OCI-LY3 (cell line): ENCODE measurements around the gene SNX1.
A peak's percentile ranks its signal among the peaks of the same experiment; 100 is the strongest.

Experiments
- H2AFZ ChIP-seq: fragments of 200-600, 300-600 bp; shearing (Covaris generic); 2 replicates; pipeline ENCODE4 v1.6.0; 2014; ENCODE audit warnings: antibody characterized with exemption, low read depth, low read length
- H3K27ac ChIP-seq: fragments of 200-600, 300-600 bp; sonication (generic); 2 replicates; pipeline ENCODE4 v1.5.1; 2014; ENCODE audit warnings: mild to moderate bottlenecking, low read length, moderate library complexity, mixed read lengths
- H3K27me3 ChIP-seq: fragments of 200-600, 300-600 bp; sonication (generic); 2 replicates; pipeline ENCODE4 v1.6.1; 2014; ENCODE audit warnings: low read depth, low read length, mixed read lengths
- H3K36me3 ChIP-seq: fragments of 200-600, 300-600 bp; sonication (generic); replicated peaks from 2 replicates; pipeline ENCODE3; 2014; ENCODE audit warnings: low read depth, low read length, mixed read lengths
- H3K4me1 ChIP-seq: fragments of 300-600, 200-600 bp; sonication (generic); 2 replicates; pipeline ENCODE4 v1.6.1; 2014; ENCODE audit warnings: low read length, mixed read lengths
- H3K4me2 ChIP-seq: fragments of 200-600, 300-600 bp; sonication (generic); 2 replicates; pipeline ENCODE4 v1.6.1; 2014; ENCODE audit warnings: low read length, mixed read lengths
- H3K4me3 ChIP-seq: fragments of 300-600, 200-600 bp; sonication (generic); 2 replicates; pipeline ENCODE4 v1.5.1; 2014; ENCODE audit warnings: antibody characterized with exemption, mild to moderate bottlenecking, low read length, moderate library complexity
- H3K79me2 ChIP-seq: fragments of 300-600, 200-600 bp; shearing (Covaris generic); 2 replicates; pipeline ENCODE4 v1.6.1; 2014; ENCODE audit warnings: mild to moderate bottlenecking, low read length, mixed read lengths
- H3K9ac ChIP-seq: fragments of 300-600, 200-600 bp; shearing (Covaris generic); 2 replicates; pipeline ENCODE4 v1.6.0; 2014; ENCODE audit warnings: mild to moderate bottlenecking, low read length, moderate library complexity
- H3K9me3 ChIP-seq: fragments of 200-600, 300-600 bp; shearing (Covaris generic); 2 replicates; pipeline ENCODE4 v1.6.1; 2014; ENCODE audit warnings: low read length, mixed read lengths; ENCODE audit not compliant: insufficient read depth
- H4K20me1 ChIP-seq: fragments of 200-600, 300-600 bp; sonication (generic); 2 replicates; pipeline ENCODE4 v1.6.1; 2016; ENCODE audit warnings: low read length, mixed read lengths; ENCODE audit not compliant: insufficient read depth
- CTCF ChIP-seq: fragments of 200-600, 300-600 bp; sonication (generic); IDR thresholded peaks from 2 replicates; pipeline ENCODE4 v1.5.1; 2014; ENCODE audit warnings: antibody characterized with exemption, low read length, low read depth
- EZH2phosphoT487 ChIP-seq: fragments of 200-600 bp; shearing (Covaris generic); IDR thresholded peaks from 2 replicates; pipeline ENCODE4 v1.6.1; 2018; ENCODE audit warnings: antibody characterized with exemption, mixed run types, low read depth

The SNX1 gene

GRCh38 chr15:64090527-64090926 lies 5.3 kb upstream of the SNX1 start:
- Histone ChIP-seq H2AFZ (no peak overlapping the region), H3K27ac (peak overlapping the region; percentile 79), H3K4me1 (peaks cover 50% of the 10 kb centered on the region)

GRCh38 chr15:64092075-64092820 lies 3.5 kb upstream of the SNX1 start:
- Histone ChIP-seq H3K4me1 (peaks cover 56% of the 10 kb centered on the region), H3K36me3 (peaks cover 21% of the 10 kb centered on the region), H4K20me1 (peaks cover 18% of the 10 kb centered on the region), H3K4me2 (peak overlapping the region; percentile 93), H3K79me2 (peaks cover 83% of the 10 kb centered on the region), H2AFZ (no peak overlapping the region), H3K27me3 (no peaks in the 10 kb centered on the region), H3K4me3 (peak overlapping the region; percentile 96), H3K27ac (peak overlapping the region; percentile 85), H3K9ac (peak overlapping the region; percentile 89), H3K9me3 (no peaks in the 10 kb centered on the region)
- peak; percentile 49 for TF ChIP-seq CTCF
- no peak for TF ChIP-seq EZH2phosphoT487

More at GRCh38 chr15:64090527-64090926, 5.3 kb upstream of the SNX1 start:
- TF ChIP-seq CTCF: no peak
- Histone ChIP-seq H3K4me2 (peak overlapping the region; percentile 87), H3K9ac (peak overlapping the region; percentile 57), H3K9me3 (no peaks in the 10 kb centered on the region), H3K27me3 (no peaks in the 10 kb centered on the region), H3K36me3 (peaks cover 24% of the 10 kb centered on the region), H3K79me2 (peaks cover 68% of the 10 kb centered on the region), H4K20me1 (peaks cover 6% of the 10 kb centered on the region; the same call in 1 of the 2 replicates), H3K4me3 (peak overlapping the region; percentile 48)

GRCh38 chr15:64092864-64093626 lies 2.7 kb upstream of the SNX1 start:
- H3K27ac ChIP-seq: peak overlapping the region; percentile 85
- H3K27me3 ChIP-seq: no peaks in the 10 kb centered on the region
- peaks cover 63% of the 10 kb centered on the region for H3K4me1 ChIP-seq

More at GRCh38 chr15:64092864-64093626, 2.7 kb upstream of the SNX1 start:
- H3K9ac ChIP-seq: peak overlapping the region; percentile 89
- H3K79me2 ChIP-seq: peaks cover 87% of the 10 kb centered on the region
- peak overlapping the region; percentile 93 for H3K4me2 ChIP-seq
- peak overlapping the region; percentile 96 for H3K4me3 ChIP-seq
- peak overlapping the region; percentile 57 for H2AFZ ChIP-seq
- TF ChIP-seq EZH2phosphoT487 (no peak), CTCF (peak; percentile 26)
- H3K9me3 ChIP-seq: no peaks in the 10 kb centered on the region
- peaks cover 26% of the 10 kb centered on the region for H4K20me1 ChIP-seq
- H3K36me3 ChIP-seq: peaks cover 13% of the 10 kb centered on the region
